ENCODE measurements around the gene CD82.

CD82 gene

DNA sequence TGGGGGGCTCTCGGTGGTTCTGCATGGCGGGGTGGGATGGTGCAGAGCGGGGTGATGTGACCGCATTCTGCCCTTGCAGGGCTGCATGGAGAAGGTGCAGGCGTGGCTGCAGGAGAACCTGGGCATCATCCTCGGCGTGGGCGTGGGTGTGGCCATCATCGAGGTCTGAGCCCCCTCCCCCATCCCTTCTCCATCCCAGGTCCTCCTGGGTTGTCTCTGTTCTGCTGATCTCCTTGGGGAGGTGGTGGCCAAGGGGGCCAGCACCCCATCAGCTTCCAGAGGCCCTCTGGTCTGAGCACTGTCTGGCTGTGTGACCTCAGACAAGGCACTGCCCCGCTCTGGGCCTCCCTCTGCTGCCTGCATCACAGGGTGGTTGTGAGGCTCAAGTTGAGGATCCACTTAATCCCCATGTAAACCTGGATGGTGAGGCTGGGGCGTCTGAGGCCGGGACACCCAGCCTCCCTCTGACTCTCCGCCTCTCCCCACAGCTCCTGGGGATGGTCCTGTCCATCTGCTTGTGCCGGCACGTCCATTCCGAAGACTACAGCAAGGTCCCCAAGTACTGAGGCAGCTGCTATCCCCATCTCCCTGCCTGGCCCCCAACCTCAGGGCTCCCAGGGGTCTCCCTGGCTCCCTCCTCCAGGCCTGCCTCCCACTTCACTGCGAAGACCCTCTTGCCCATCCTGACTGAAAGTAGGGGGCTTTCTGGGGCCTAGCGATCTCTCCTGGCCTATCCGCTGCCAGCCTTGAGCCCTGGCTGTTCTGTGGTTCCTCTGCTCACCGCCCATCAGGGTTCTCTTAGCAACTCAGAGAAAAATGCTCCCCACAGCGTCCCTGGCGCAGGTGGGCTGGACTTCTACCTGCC lies 53.3 kb downstream of the CD82 start:
- Histone ChIP-seq H3K9me3 (ENCODE audit: control insufficient read depth, insufficient read depth, low read length) (no peaks in the 10 kb centered on the region), H3K4me3 (ENCODE audit: low read length) (no peak overlapping the region), H3K27me3 (ENCODE audit: control insufficient read depth, insufficient read depth, low read length) (no peaks in the 10 kb centered on the region), H3K36me3 (ENCODE audit: control insufficient read depth, insufficient read depth, low read length) (no peaks in the 10 kb centered on the region), H3K4me1 (ENCODE audit: control insufficient read depth, insufficient read depth, low read length) (peaks cover 3% of the 10 kb centered on the region), H3K27ac (ENCODE audit: low read length) (no peak overlapping the region)
- DNase-seq (ENCODE audit: low read depth, low spot score), result no peak
- WGBS (ENCODE audit: insufficient coverage, insufficient read length), result no CpG with 5 or more reads among the region's 22 CpGs

DNA sequence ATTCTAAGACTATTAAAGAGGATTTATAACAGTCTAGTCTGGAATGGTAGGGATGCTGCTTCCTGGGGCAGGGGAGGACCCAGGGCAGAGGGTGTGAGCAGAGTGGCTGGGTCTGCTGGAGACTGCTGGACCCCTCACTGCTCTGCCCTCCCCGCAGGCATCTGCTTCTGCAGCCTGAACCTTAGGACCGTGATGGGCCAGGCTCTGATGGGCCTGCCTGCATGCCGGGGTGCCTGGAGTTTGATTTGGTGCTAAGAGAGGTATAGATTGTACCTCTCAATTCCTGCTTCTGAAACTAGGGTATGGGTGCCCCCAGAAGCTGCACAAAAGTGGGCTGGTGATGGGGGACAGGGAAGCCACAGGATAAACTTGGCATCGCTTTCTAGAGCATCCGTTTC lies 54.9 kb downstream of the CD82 start:
- peaks cover 1% of the 10 kb centered on the region for H3K4me1 ChIP-seq (ENCODE audit: control insufficient read depth, insufficient read depth, low read length)
- DNase-seq (ENCODE audit: low read depth, low spot score), result no peak

DNA sequence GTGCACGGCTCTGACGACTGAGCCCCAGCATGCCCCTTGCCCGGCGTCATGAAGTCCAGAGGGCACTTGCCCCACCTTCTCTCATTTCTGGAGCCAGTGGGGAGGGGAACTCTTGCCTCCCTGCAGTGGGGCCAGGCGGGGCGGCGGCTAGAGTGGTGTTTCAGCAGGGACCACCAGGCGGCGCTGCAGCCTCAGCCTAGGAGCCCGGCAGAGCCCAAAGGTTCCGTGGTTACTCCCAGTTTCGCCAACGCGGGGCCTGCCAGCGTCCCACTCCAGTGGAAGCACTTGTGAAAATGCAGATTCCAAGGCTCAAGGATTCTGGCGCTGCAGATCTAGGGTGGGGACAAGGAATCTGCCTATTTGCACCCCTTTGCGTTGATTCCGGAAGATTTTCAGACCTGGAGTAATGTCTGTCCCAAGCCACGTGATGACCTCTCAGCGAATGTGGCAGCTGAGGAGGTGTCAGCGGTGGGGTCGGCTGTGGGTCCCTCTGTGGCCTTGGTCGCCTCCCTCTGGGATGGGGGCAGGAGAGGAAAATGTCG lies 55.7 kb downstream of the CD82 start:
- Histone ChIP-seq H3K9me3 (ENCODE audit: control insufficient read depth, insufficient read depth, low read length) (no peaks in the 10 kb centered on the region), H3K4me1 (ENCODE audit: control insufficient read depth, insufficient read depth, low read length) (peaks cover 1% of the 10 kb centered on the region; the same call in 1 of the 2 replicates), H3K36me3 (ENCODE audit: control insufficient read depth, insufficient read depth, low read length) (no peaks in the 10 kb centered on the region), H3K27ac (ENCODE audit: low read length) (no peak overlapping the region), H3K4me3 (ENCODE audit: low read length) (peak overlapping the region; percentile 26; the same call in 1 of the 2 replicates), H3K27me3 (ENCODE audit: control insufficient read depth, insufficient read depth, low read length) (no peaks in the 10 kb centered on the region)
- DNase-seq (ENCODE audit: low read depth, low spot score), result peak; percentile 52
- no CpG with 5 or more reads among the region's 24 CpGs for WGBS (ENCODE audit: insufficient coverage, insufficient read length)

More for the DNA sequence above, 54.9 kb downstream of the CD82 start:
- H3K9me3 ChIP-seq (ENCODE audit: control insufficient read depth, insufficient read depth, low read length), result no peaks in the 10 kb centered on the region
- H3K36me3 ChIP-seq (ENCODE audit: control insufficient read depth, insufficient read depth, low read length), result no peaks in the 10 kb centered on the region
- no peaks in the 10 kb centered on the region for H3K27me3 ChIP-seq (ENCODE audit: control insufficient read depth, insufficient read depth, low read length)
- no peak overlapping the region for H3K4me3 ChIP-seq (ENCODE audit: low read length)
- H3K27ac ChIP-seq (ENCODE audit: low read length), result no peak overlapping the region
- no CpG with 5 or more reads among the region's 5 CpGs for WGBS (ENCODE audit: insufficient coverage, insufficient read length)

DNA sequence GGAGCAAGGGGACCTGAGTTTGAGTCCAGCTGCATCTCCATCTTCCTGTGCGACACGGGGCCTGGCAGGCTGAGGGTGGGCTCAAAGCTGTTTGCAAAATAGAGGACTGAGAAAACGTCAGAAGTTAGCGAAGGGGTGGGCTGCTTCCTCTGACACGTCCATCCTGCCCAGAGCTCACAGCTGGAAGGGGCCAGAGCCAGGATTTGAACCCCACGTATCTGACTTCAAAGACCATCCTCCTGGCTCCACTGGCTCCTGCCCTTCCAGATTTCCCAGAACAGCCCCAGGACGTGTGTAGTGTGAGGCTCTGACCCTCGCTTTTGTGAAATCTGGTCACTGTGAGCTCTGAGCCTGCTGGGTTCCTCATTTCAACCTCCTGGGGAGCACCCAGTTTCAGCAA lies 56.3 kb downstream of the CD82 start:
- Histone ChIP-seq H3K36me3 (ENCODE audit: control insufficient read depth, insufficient read depth, low read length) (no peaks in the 10 kb centered on the region), H3K4me3 (ENCODE audit: low read length) (no peak overlapping the region), H3K4me1 (ENCODE audit: control insufficient read depth, insufficient read depth, low read length) (peaks cover 1% of the 10 kb centered on the region; the same call in 1 of the 2 replicates), H3K27ac (ENCODE audit: low read length) (no peak overlapping the region), H3K27me3 (ENCODE audit: control insufficient read depth, insufficient read depth, low read length) (no peaks in the 10 kb centered on the region), H3K9me3 (ENCODE audit: control insufficient read depth, insufficient read depth, low read length) (no peaks in the 10 kb centered on the region)
- WGBS (ENCODE audit: insufficient coverage, insufficient read length), result no CpG with 5 or more reads among the region's 8 CpGs
- no peak for DNase-seq (ENCODE audit: low read depth, low spot score)

DNA sequence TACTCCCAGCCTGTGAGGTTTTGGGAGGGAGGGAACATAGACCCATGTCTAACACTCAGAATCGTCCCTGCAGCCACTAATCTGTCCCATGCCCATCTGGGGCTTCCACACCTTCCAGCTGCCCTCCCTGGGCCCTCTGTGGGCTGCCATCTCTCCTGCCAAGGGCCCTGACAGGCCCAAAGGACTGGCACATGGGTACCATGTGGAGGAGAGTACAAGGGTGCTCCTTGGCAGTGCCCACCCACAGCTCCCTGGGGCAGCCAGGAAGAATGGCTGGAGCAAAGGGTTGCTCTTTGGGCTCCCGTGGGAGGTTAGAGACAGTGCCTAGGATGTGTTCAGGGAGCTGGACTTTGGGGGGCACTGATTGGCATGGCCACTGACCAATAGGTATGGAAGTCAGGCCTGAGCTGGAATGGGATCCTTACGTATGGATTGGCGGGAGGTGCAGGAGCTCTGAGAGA lies 56.8 kb downstream of the CD82 start:
- Histone ChIP-seq H3K27me3 (ENCODE audit: control insufficient read depth, insufficient read depth, low read length) (no peaks in the 10 kb centered on the region), H3K4me1 (ENCODE audit: control insufficient read depth, insufficient read depth, low read length) (peaks cover 1% of the 10 kb centered on the region; the same call in 1 of the 2 replicates), H3K4me3 (ENCODE audit: low read length) (no peak overlapping the region), H3K27ac (ENCODE audit: low read length) (no peak overlapping the region), H3K36me3 (ENCODE audit: control insufficient read depth, insufficient read depth, low read length) (no peaks in the 10 kb centered on the region), H3K9me3 (ENCODE audit: control insufficient read depth, insufficient read depth, low read length) (no peaks in the 10 kb centered on the region)
- DNase-seq (ENCODE audit: low read depth, low spot score), result no peak
- WGBS (ENCODE audit: insufficient coverage, insufficient read length), result no CpG with 5 or more reads among the region's 4 CpGs

DNA sequence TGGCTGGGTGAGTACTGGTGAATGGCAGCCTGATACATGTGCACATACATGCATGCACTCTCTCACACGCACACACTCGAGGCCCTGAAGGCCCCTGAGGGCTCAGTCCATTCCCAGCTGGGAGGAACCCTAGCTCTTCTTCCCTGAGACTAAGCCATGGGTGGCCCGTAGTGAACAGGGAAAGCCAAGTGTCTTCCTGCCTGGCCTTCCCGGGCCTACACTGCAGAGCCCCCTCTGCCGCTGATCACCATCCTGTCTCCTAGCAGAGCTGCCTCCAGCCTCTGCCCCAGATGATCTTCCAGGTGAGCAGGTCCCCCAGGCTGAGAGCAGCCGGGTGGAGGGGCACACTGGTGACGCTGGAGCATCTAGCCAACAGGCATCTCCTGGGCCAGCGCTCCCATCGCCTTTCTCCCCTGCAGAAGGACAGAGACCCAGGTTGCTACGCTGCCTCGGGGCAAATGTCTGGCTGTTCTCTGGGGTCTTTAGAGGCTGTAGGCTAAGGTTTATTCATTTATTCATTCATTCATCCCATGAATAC lies 57.3 kb downstream of the CD82 start:
- no peaks in the 10 kb centered on the region for H3K36me3 ChIP-seq (ENCODE audit: control insufficient read depth, insufficient read depth, low read length)
- no peaks in the 10 kb centered on the region for H3K9me3 ChIP-seq (ENCODE audit: control insufficient read depth, insufficient read depth, low read length)
- no peak overlapping the region for H3K27ac ChIP-seq (ENCODE audit: low read length)
- no peak for DNase-seq (ENCODE audit: low read depth, low spot score)
- no CpG with 5 or more reads among the region's 11 CpGs for WGBS (ENCODE audit: insufficient coverage, insufficient read length)
- H3K27me3 ChIP-seq (ENCODE audit: control insufficient read depth, insufficient read depth, low read length), result no peaks in the 10 kb centered on the region
- no peak overlapping the region for H3K4me3 ChIP-seq (ENCODE audit: low read length)
- peaks cover 1% of the 10 kb centered on the region; the same call in 1 of the 2 replicates for H3K4me1 ChIP-seq (ENCODE audit: control insufficient read depth, insufficient read depth, low read length)

DNA sequence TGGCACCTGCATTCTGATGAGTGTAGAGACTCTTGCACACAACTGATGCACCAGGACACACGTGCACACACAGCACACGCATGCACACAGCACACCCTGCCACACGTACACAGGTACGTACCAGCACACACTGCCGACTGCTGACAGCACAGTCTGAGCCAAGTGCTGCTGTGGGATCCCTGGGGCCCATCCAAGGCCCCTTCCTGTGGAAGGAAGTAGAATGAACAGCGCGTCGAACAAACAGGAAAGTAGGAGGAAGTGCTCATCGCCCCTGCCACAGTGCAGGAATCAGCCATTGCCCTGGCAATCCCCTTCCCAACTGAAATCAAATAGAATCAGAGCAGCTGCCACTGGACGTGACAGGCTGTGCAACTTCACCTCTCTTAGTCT lies 57.9 kb downstream of the CD82 start:
- H3K4me3 ChIP-seq (ENCODE audit: low read length), result no peak overlapping the region
- no peaks in the 10 kb centered on the region for H3K36me3 ChIP-seq (ENCODE audit: control insufficient read depth, insufficient read depth, low read length)
- H3K27ac ChIP-seq (ENCODE audit: low read length), result no peak overlapping the region
- no CpG with 5 or more reads among the region's 10 CpGs for WGBS (ENCODE audit: insufficient coverage, insufficient read length)
- no peaks in the 10 kb centered on the region for H3K27me3 ChIP-seq (ENCODE audit: control insufficient read depth, insufficient read depth, low read length)
- peaks cover 1% of the 10 kb centered on the region; the same call in 1 of the 2 replicates for H3K4me1 ChIP-seq (ENCODE audit: control insufficient read depth, insufficient read depth, low read length)
- DNase-seq (ENCODE audit: low read depth, low spot score), result no peak
- H3K9me3 ChIP-seq (ENCODE audit: control insufficient read depth, insufficient read depth, low read length), result no peaks in the 10 kb centered on the region

DNA sequence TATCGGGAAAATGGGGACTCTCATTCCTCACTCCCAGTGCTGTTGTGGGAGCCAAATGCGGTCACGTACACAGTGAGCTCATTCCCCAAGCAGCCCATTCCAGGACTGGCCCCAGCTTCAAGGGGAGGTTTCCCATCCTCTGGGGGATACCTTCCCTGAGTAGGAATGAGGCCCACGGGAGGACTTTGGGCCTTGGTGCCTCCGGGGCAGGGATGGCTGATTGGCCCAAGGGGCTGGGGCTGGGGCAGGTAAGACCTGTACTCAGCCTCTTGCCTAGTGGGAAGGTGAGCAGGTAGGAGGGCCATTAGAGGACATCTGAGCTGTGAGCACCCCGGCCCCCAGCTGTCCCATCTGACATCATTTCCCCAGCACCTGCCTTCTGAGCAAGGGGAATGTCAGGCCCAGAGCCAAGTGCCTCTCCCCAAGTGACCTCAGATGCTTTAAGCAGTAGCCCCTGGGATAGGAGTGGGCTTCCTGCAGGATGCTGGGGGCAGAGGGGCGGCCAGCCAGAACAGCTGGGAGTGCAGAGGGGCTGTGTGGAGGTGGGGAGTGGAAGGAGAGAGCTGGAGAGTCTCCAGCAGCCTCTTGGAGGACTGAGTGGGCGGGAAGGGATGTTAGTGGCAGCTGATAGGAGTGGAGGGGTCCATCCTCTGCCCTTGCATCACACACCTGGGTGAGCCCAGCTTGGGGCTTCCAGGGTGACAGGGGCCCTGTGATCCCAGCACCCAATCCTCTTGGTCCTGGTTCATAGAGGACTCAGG lies 58.4 kb downstream of the CD82 start:
- WGBS (ENCODE audit: insufficient coverage, insufficient read length), result no CpG with 5 or more reads among the region's 8 CpGs
- DNase-seq (ENCODE audit: low read depth, low spot score), result no peak
- H3K9me3 ChIP-seq (ENCODE audit: control insufficient read depth, insufficient read depth, low read length), result no peaks in the 10 kb centered on the region
- H3K27me3 ChIP-seq (ENCODE audit: control insufficient read depth, insufficient read depth, low read length), result no peaks in the 10 kb centered on the region
- no peak overlapping the region for H3K27ac ChIP-seq (ENCODE audit: low read length)
- no peak overlapping the region for H3K4me3 ChIP-seq (ENCODE audit: low read length)
- H3K4me1 ChIP-seq (ENCODE audit: control insufficient read depth, insufficient read depth, low read length), result peaks cover 1% of the 10 kb centered on the region; the same call in 1 of the 2 replicates
- no peaks in the 10 kb centered on the region for H3K36me3 ChIP-seq (ENCODE audit: control insufficient read depth, insufficient read depth, low read length)

DNA sequence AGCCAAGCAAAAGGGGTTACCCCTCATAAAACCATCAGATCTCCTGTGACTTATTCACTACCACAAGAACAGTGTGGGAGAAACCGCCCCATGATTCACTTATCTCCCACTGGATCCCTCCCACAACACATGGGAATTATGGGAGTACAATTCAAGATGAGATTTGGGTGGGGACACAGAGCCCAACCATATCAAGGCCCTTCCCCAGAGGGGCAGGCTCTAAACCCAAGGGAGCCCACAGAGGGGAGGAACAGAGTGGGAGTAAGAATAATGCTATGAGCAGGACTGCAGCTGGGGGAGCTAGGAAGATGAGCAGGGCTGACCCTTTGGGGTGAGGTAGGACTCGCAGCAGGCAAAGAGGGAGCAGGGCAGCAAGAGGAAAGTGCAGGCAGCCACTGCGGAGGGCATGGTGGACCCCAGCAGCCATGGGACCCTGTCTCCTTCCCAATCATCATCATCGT lies 59.3 kb downstream of the CD82 start:
- Histone ChIP-seq H3K36me3 (ENCODE audit: control insufficient read depth, insufficient read depth, low read length) (no peaks in the 10 kb centered on the region), H3K4me1 (ENCODE audit: control insufficient read depth, insufficient read depth, low read length) (peaks cover 1% of the 10 kb centered on the region; the same call in 1 of the 2 replicates), H3K27me3 (ENCODE audit: control insufficient read depth, insufficient read depth, low read length) (no peaks in the 10 kb centered on the region), H3K4me3 (ENCODE audit: low read length) (no peak overlapping the region), H3K9me3 (ENCODE audit: control insufficient read depth, insufficient read depth, low read length) (no peaks in the 10 kb centered on the region), H3K27ac (ENCODE audit: low read length) (no peak overlapping the region)
- DNase-seq (ENCODE audit: low read depth, low spot score), result no peak
- no CpG with 5 or more reads among the region's 4 CpGs for WGBS (ENCODE audit: insufficient coverage, insufficient read length)

Data from iPS DF 6.9 (cell line).